Peyer's patch (tissue), 4 donors: ENCODE results near the gene TRMT1L.

Experiments used
- CTCF ChIP-seq, 6 experiments: fragments of 450-650 bp in 4 of 6; fragments of 200-600 bp in 2 of 6; sonication (generic) in 1 of 6; IDR thresholded peaks; one replicate each; pipeline ENCODE4 v1.5.1; 2017 to 2019; ENCODE audit warnings: antibody characterized with exemption in 6 of 6, mild to moderate bottlenecking in 3 of 6, moderate library complexity in 1 of 6
- POLR2A ChIP-seq, 2 donors: fragments of 450-650 bp; IDR thresholded peaks; one replicate each; pipeline ENCODE4 v1.5.1; 2017; ENCODE audit warnings: antibody characterized with exemption in 2 of 2, mild to moderate bottlenecking in 2 of 2, moderate library complexity in 2 of 2

GRCh38 chr1:185073725-185074124 is 83.0 kb downstream of the TRMT1L start:
- no peak for TF ChIP-seq CTCF (IDR thresholded peaks at IDR 0.05)
- TF ChIP-seq POLR2A (IDR thresholded peaks at IDR 0.05): no peak
